H9 (cell line): ENCODE data around the gene CROCC2. TPM values are rescaled to one million over a fixed set of nuclear protein-coding genes. Genes with fewer than 3 reads are reported as not detected.

Experiments
- DNase-seq: peaks from one replicate; pipeline ENCODE4 v3.0.0-alpha.2; 2017
- H2AFZ ChIP-seq: one replicate; pipeline ENCODE4 v1.6.1; 2013; ENCODE audit warnings: mild to moderate bottlenecking, low read length, control low read depth, moderate library complexity
- H2AK5ac ChIP-seq: 2 replicates; pipeline ENCODE4 v1.6.1; 2013; ENCODE audit warnings: low read length, control low read depth, mixed read lengths; ENCODE audit not compliant: insufficient read length
- H2BK120ac ChIP-seq: one replicate; pipeline ENCODE4 v1.6.1; 2013; ENCODE audit warnings: low read depth, mild to moderate bottlenecking, low read length, control low read depth, inconsistent platforms; ENCODE audit not compliant: poor library complexity, severe bottlenecking
- H2BK12ac ChIP-seq: 2 replicates; pipeline ENCODE4 v1.6.1; 2013; ENCODE audit warnings: low read length, control low read depth, mixed read lengths, low read depth; ENCODE audit not compliant: insufficient read length
- H2BK15ac ChIP-seq: 2 replicates; pipeline ENCODE4 v1.6.1; 2013; ENCODE audit warnings: low read depth, low read length, control low read depth
- H2BK20ac ChIP-seq: one replicate; pipeline ENCODE4 v1.6.1; 2013; ENCODE audit warnings: low read depth, mild to moderate bottlenecking, low read length, control low read depth, inconsistent platforms; ENCODE audit not compliant: poor library complexity, severe bottlenecking
- H2BK5ac ChIP-seq: 2 replicates; pipeline ENCODE4 v1.6.1; 2013; ENCODE audit warnings: low read length, control low read depth, mixed read lengths; ENCODE audit not compliant: insufficient read length
- H3K14ac ChIP-seq: 2 replicates; pipeline ENCODE4 v1.6.1; 2013; ENCODE audit warnings: low read length, control low read depth; ENCODE audit not compliant: insufficient read depth
- H3K18ac ChIP-seq: 2 replicates; pipeline ENCODE4 v1.6.1; 2013; ENCODE audit warnings: low read depth, mild to moderate bottlenecking, mixed read lengths, low read length, control low read depth; ENCODE audit not compliant: insufficient read length
- H3K23ac ChIP-seq: 2 replicates; pipeline ENCODE4 v1.6.1; 2013; ENCODE audit warnings: low read length, control low read depth, mixed read lengths, low read depth; ENCODE audit not compliant: insufficient read length
- H3K23me2 ChIP-seq: 2 replicates; pipeline ENCODE4 v1.6.1; 2013; ENCODE audit warnings: low read depth, mild to moderate bottlenecking, mixed read lengths, low read length, control low read depth; ENCODE audit not compliant: insufficient read length, poor library complexity, severe bottlenecking
- H3K27ac ChIP-seq: 2 replicates; pipeline ENCODE4 v1.5.1; 2013; ENCODE audit warnings: low read length, control low read depth, mixed read lengths, low read depth; ENCODE audit not compliant: insufficient read length
- H3K27me3 ChIP-seq: 2 replicates; pipeline ENCODE4 v1.6.1; 2013; ENCODE audit warnings: low read length, control low read depth, inconsistent platforms; ENCODE audit not compliant: insufficient read depth
- H3K4ac ChIP-seq: 2 replicates; pipeline ENCODE4 v1.6.1; 2013; ENCODE audit warnings: low read depth, mild to moderate bottlenecking, control low read depth, inconsistent platforms, low read length, moderate library complexity
- H3K4me1 ChIP-seq: 2 replicates; pipeline ENCODE4 v1.6.1; 2013; ENCODE audit warnings: low read length, control low read depth, inconsistent platforms; ENCODE audit not compliant: insufficient read depth
- H3K4me2 ChIP-seq: 2 replicates; pipeline ENCODE4 v1.6.1; 2013; ENCODE audit warnings: low read length, control low read depth, mixed read lengths; ENCODE audit not compliant: insufficient read length, insufficient read depth
- H3K56ac ChIP-seq: 2 replicates; pipeline ENCODE4 v1.6.1; 2013; ENCODE audit warnings: low read depth, mild to moderate bottlenecking, mixed read lengths, low read length, control low read depth; ENCODE audit not compliant: insufficient read length
- H3K79me1 ChIP-seq: 2 replicates; pipeline ENCODE4 v1.6.1; 2013; ENCODE audit warnings: low read depth, mild to moderate bottlenecking, moderate library complexity, low read length, control low read depth, inconsistent platforms; ENCODE audit not compliant: insufficient read depth, poor library complexity, severe bottlenecking
- H3K79me2 ChIP-seq: 2 replicates; pipeline ENCODE4 v1.6.1; 2013; ENCODE audit warnings: low read length, control low read depth, inconsistent platforms; ENCODE audit not compliant: insufficient read depth
- H3K9ac ChIP-seq: 2 replicates; pipeline ENCODE4 v1.6.1; 2013; ENCODE audit warnings: low read length, control low read depth, mixed read lengths; ENCODE audit not compliant: insufficient read length; ENCODE audit errors: extremely low read depth
- H3K9me3 ChIP-seq: one replicate; pipeline ENCODE4 v1.6.1; 2013; ENCODE audit warnings: low read depth, low read length, inconsistent platforms; ENCODE audit not compliant: control insufficient read depth
- H3T11ph ChIP-seq: one replicate; pipeline ENCODE4 v1.6.1; 2013; ENCODE audit warnings: mild to moderate bottlenecking, low read length, control low read depth, inconsistent platforms
- H4K20me1 ChIP-seq: one replicate; pipeline ENCODE4 v1.6.1; 2013; ENCODE audit not compliant: control insufficient read depth, insufficient read length, insufficient read depth
- H4K5ac ChIP-seq: 2 replicates; pipeline ENCODE4 v1.6.1; 2013; ENCODE audit warnings: low read depth, mild to moderate bottlenecking, mixed read lengths, low read length, control low read depth; ENCODE audit not compliant: insufficient read length
- H4K8ac ChIP-seq: replicated peaks from 2 replicates; pipeline ENCODE4 v1.6.1; 2013; ENCODE audit warnings: low read length, control low read depth, mixed read lengths, low read depth; ENCODE audit not compliant: insufficient read length
- H4K91ac ChIP-seq: 2 replicates; pipeline ENCODE4 v1.6.1; 2013; ENCODE audit warnings: low read depth, mild to moderate bottlenecking, moderate library complexity, mixed read lengths, low read length, control low read depth; ENCODE audit not compliant: insufficient read length
- H3K27ac Mint-ChIP-seq, 3 experiments: 2 replicates in 2 of 3; 3 replicates in 1 of 3; pipeline ENCODE4 v1.8.0; 2020 to 2021; ENCODE audit warnings: mixed read lengths in 3 of 3, mild to moderate bottlenecking in 1 of 3, moderate library complexity in 1 of 3
- H3K27me3 Mint-ChIP-seq: 2 replicates; pipeline ENCODE4 v1.8.0; 2021; ENCODE audit warnings: low read depth, mild to moderate bottlenecking, moderate library complexity, mixed read lengths
- H3K36me3 Mint-ChIP-seq, 3 experiments: 2 replicates in 2 of 3; 3 replicates in 1 of 3; pipeline ENCODE4 v1.8.0; 2020 to 2021; ENCODE audit warnings: low read depth in 3 of 3, mixed read lengths in 3 of 3; ENCODE audit not compliant: insufficient read depth in 1 of 3
- H3K4me1 Mint-ChIP-seq, 2 experiments: 2 replicates each; pipeline ENCODE4 v1.8.0; 2020; ENCODE audit warnings: mixed read lengths in 2 of 2
- H3K4me3 Mint-ChIP-seq, 2 experiments: 2 replicates in 1 of 2; 3 replicates in 1 of 2; pipeline ENCODE4 v1.8.0; 2020 to 2021; ENCODE audit warnings: mild to moderate bottlenecking in 2 of 2, mixed read lengths in 2 of 2, moderate library complexity in 1 of 2
- H3K9me3 Mint-ChIP-seq, 2 experiments: 2 replicates in 1 of 2; 3 replicates in 1 of 2; pipeline ENCODE4 v1.8.0; 2020; ENCODE audit warnings: mild to moderate bottlenecking in 2 of 2, mixed read lengths in 2 of 2, moderate library complexity in 1 of 2
- WGBS: extraction: QIAGEN DNeasy Blood & Tissue Kit; methylation state at CpG from one replicate; pipeline ENCODE4 v1.1.7; 2013; ENCODE audit warnings: missing lambda C conversion rate, low lambda C conversion rate, mixed read lengths; ENCODE audit not compliant: insufficient read length; ENCODE audit errors: extremely low coverage; 5-methylcytosine and 5-hydroxymethylcytosine counted together
- total RNA-seq: library from RNA; stranded (reverse); gene quantifications from 2 replicates; pipeline ENCODE4 v1.2.1, GENCODE V29; 2021
- TF ChIP-seq, protein P1 (sequence below): fragments of 200-600 bp; sonication (generic); conservative IDR thresholded peaks from 3 replicates; pipeline ENCODE4 v1.8.0; 2021; ENCODE audit warnings: antibody characterized with exemption, mild to moderate bottlenecking

Gene CROCC2
- total RNA-seq, 1 experiment from 2014 or later = not detected

DNA sequence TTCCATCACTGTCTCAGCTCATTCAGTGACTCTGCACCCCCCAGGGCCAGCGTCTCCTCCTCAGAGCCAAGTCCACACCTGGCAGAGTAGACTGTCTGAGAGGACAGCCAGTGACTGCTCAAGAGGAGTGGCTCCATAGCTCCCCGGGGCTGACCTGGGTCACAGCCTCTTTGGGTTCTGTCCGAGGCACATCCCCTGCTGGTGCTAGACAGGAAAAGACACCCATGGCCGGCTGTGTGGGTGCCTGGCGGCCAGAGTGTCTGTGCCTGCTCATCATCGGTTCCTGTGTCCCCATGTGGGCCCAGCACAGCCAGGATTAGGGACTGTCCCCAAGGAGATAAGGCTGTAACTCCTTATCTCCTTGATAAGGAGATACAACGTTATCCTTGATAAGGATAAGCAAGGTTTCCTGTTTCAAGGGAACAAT is 3.5 kb upstream of the CROCC2 start:
- Histone ChIP-seq H2BK5ac (no peak overlapping the region), H4K20me1 (no peaks in the 10 kb centered on the region), H2BK15ac (no peak overlapping the region), H3K23ac (no peak overlapping the region), H3K79me2 (no peaks in the 10 kb centered on the region), H3K14ac (no peak overlapping the region), H3K27me3 (no peaks in the 10 kb centered on the region), H4K91ac (no peak overlapping the region), H3K9ac (no peak overlapping the region), H3K18ac (no peak overlapping the region), H3K4me2 (no peak overlapping the region), H4K8ac (no peak overlapping the region), H4K5ac (no peak overlapping the region), H3K79me1 (no peaks in the 10 kb centered on the region), H2BK20ac (no peak overlapping the region), H3K9me3 (no peaks in the 10 kb centered on the region), H3K56ac (no peak overlapping the region), H2BK12ac (no peak overlapping the region), H3K27ac (no peak overlapping the region), H2AK5ac (no peak overlapping the region), H2AFZ (no peak overlapping the region), H3K23me2 (no peaks in the 10 kb centered on the region), H3K4me1 (no peaks in the 10 kb centered on the region), H3K4ac (no peak overlapping the region), H3T11ph (no peak overlapping the region), H2BK120ac (no peak overlapping the region)
- no peak for DNase-seq
- Mint-ChIP-seq H3K27me3 (peaks cover 8% of the 10 kb centered on the region), H3K9me3 (peaks cover 12% of the 10 kb centered on the region in 2 experiments), H3K4me1 (peaks cover 7 to 10% of the 10 kb centered on the region in 2 experiments), H3K27ac (0 out of 7 replicates have a peak overlapping the region, but pooled peaks of 1 of the 3 experiments have one; percentile 48), H3K4me3 (no peak overlapping the region), H3K36me3 (peaks cover 3 to 10% (median 5%) of the 10 kb centered on the region in 3 experiments; a peak in 5 of 7 replicates)
- no CpG with 5 or more reads among the region's 7 CpGs for WGBS
- TF ChIP-seq, protein P1, sequence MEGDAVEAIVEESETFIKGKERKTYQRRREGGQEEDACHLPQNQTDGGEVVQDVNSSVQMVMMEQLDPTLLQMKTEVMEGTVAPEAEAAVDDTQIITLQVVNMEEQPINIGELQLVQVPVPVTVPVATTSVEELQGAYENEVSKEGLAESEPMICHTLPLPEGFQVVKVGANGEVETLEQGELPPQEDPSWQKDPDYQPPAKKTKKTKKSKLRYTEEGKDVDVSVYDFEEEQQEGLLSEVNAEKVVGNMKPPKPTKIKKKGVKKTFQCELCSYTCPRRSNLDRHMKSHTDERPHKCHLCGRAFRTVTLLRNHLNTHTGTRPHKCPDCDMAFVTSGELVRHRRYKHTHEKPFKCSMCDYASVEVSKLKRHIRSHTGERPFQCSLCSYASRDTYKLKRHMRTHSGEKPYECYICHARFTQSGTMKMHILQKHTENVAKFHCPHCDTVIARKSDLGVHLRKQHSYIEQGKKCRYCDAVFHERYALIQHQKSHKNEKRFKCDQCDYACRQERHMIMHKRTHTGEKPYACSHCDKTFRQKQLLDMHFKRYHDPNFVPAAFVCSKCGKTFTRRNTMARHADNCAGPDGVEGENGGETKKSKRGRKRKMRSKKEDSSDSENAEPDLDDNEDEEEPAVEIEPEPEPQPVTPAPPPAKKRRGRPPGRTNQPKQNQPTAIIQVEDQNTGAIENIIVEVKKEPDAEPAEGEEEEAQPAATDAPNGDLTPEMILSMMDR = no peak
